Spleen (tissue), 11 donors: Measurements from ENCODE around the gene GABBR1. TPM values are rescaled to one million over a fixed set of nuclear protein-coding genes. Genes with fewer than 3 reads are reported as not detected.

Source experiments
- DNase-seq: peaks from one replicate; pipeline ENCODE4 v3.0.0-alpha.2; 2020
- H3K27ac ChIP-seq, 8 donors: fragments of 200-600 bp; sonication (generic) in 7 of 8; 1 replicate in 4 of 8; 2 replicates in 4 of 8; pipeline versions ENCODE4 v1.5.0 to v1.8.0; 2016 to 2021; ENCODE audit warnings: inconsistent platforms in 4 of 8, mild to moderate bottlenecking in 4 of 8, moderate library complexity in 1 of 8
- H3K27me3 ChIP-seq, 7 donors: fragments of 200-600 bp; sonication (generic) in 6 of 7; replicated peaks in 1 of 7; 1 replicate in 4 of 7; 2 replicates in 3 of 7; pipeline versions ENCODE4 v1.5.0 to v1.8.0; 2016 to 2021; ENCODE audit warnings: inconsistent platforms in 3 of 7, mild to moderate bottlenecking in 1 of 7
- H3K36me3 ChIP-seq, 6 donors: fragments of 200-600 bp; sonication (generic) in 5 of 6; 1 replicate in 4 of 6; 2 replicates in 2 of 6; pipeline versions ENCODE4 v1.5.0 to v1.8.0; 2016 to 2021; ENCODE audit warnings: inconsistent platforms in 2 of 6
- H3K4me1 ChIP-seq, 6 donors: fragments of 200-600 bp; sonication (generic) in 5 of 6; 1 replicate in 3 of 6; 2 replicates in 3 of 6; pipeline versions ENCODE4 v1.5.0 to v1.8.0; 2016 to 2021; ENCODE audit warnings: inconsistent platforms in 3 of 6
- H3K4me3 ChIP-seq, 8 donors: fragments of 200-600 bp; sonication (generic) in 7 of 8; 1 replicate in 4 of 8; 2 replicates in 4 of 8; pipeline versions ENCODE4 v1.5.0 to v1.8.0; 2016 to 2021; ENCODE audit warnings: inconsistent platforms in 4 of 8, mild to moderate bottlenecking in 4 of 8, moderate library complexity in 2 of 8
- H3K9me3 ChIP-seq, 8 donors: fragments of 200-600 bp; sonication (generic) in 7 of 8; 1 replicate in 4 of 8; 2 replicates in 4 of 8; pipeline versions ENCODE4 v1.5.0 to v1.8.0; 2016 to 2021; ENCODE audit warnings: inconsistent platforms in 4 of 8
- CTCF ChIP-seq, 11 experiments: fragments of 200-600 bp in 7 of 11; fragments of 450-650 bp in 4 of 11; sonication (generic) in 4 of 11; IDR thresholded peaks in 8 of 11; conservative IDR thresholded peaks in 3 of 11; 1 replicate in 7 of 11; 2 replicates in 4 of 11; pipeline versions ENCODE4 v1.4.0 to v1.8.0; 2016 to 2021; ENCODE audit warnings: antibody characterized with exemption in 11 of 11, inconsistent platforms in 4 of 11, mild to moderate bottlenecking in 1 of 11
- POLR2A ChIP-seq, 3 donors: fragments of 450-650 bp; IDR thresholded peaks; one replicate each; pipeline ENCODE4 v1.5.1; 2017; ENCODE audit warnings: antibody characterized with exemption in 3 of 3, mild to moderate bottlenecking in 1 of 3
- POLR2AphosphoS5 ChIP-seq, 3 donors: sonication (generic); formaldehyde crosslinking; IDR thresholded peaks; one replicate each; pipeline ENCODE4 v1.5.1; 2017; ENCODE audit warnings: antibody characterized with exemption in 3 of 3
- WGBS, 5 donors: extraction: QIAGEN DNeasy Blood & Tissue Kit in 3 of 5; methylation state at CpG; one replicate each; pipeline versions ENCODE4 v1.1.5 to v1.1.7; 2013 to 2018; 5-methylcytosine and 5-hydroxymethylcytosine counted together
- intact Hi-C: fragments of 100-400 bp; cut with DNase I; formaldehyde crosslinking; loops from one replicate; pipeline ENCODE4 v1.15.0; 2023; ENCODE audit warnings: low total_unique reads
- polyA plus RNA-seq, 3 donors: library from polyadenylated mRNA; stranded (reverse); fragments of 200-250 nt; gene quantifications; one replicate each; pipeline ENCODE4 v1.2.1, GENCODE V29; 2013
- total RNA-seq, 7 donors: library from RNA; depleted of rRNA in 3 of 7; stranded (reverse); fragments of >200 nt in 3 of 7; fragmentation: NEBNext Ultra II Directional in 4 of 7; extraction: Animal tissue kit (Norgen Biotek cat#: 25700) in 4 of 7; gene quantifications; one replicate each; pipeline versions ENCODE4 v1.1.0 to v1.2.1, GENCODE V29; 2016 to 2021
- donor health status: healthy with polysubstance abuse.
- donor health status: DM: no; HTN: no; CAD: no; lungs with moderate emphysema.
- donor health status: DM: no; HTN: no; CAD: no.
- donor health status: Bipolar disorder and iron deficiency.
- donor health status: healthy.
- donor health status: DM: no; HTN: no; CAD: no.
- donor health status: DM: yes; HTN: yes; CAD: no.

Gene GABBR1
- total and polyA plus RNA-seq, 10 donors: 13.8 to 122 (median 62.4) TPM

- no peaks in the 10 kb centered on the region for H3K9me3 ChIP-seq
- peaks cover 4 to 34% (median 19%) of the 10 kb centered on the region in 6 donors for H3K4me1 ChIP-seq
- no peaks in the 10 kb centered on the region for H3K36me3 ChIP-seq
- H3K27ac ChIP-seq: no peak overlapping the region
- DNase-seq: no peak
- H3K27me3 ChIP-seq: peaks cover 0 to 16% (median 0%) of the 10 kb centered on the region in 7 donors
- WGBS, 5 donors: 83 to 88% (median 85%) methylated on average over 10 of the region's 10 CpGs
- intact Hi-C loops: no loop called here
- no peak for TF ChIP-seq CTCF (IDR thresholded peaks at IDR 0.05 in 8 of 11, conservative IDR thresholded peaks at IDR 0.05 in 3 of 11)
- no peak for TF ChIP-seq POLR2A (IDR thresholded peaks at IDR 0.05)
- no peak for TF ChIP-seq POLR2AphosphoS5 (IDR thresholded peaks at IDR 0.05)
- H3K4me3 ChIP-seq: no peak overlapping the region
Observed at GRCh38 chr6:29652198-29652584, 19.2 kb upstream of the GABBR1 start.

- H3K9me3 ChIP-seq: no peaks in the 10 kb centered on the region
- peaks cover 4 to 34% (median 19%) of the 10 kb centered on the region in 6 donors for H3K4me1 ChIP-seq
- H3K36me3 ChIP-seq: no peaks in the 10 kb centered on the region
- no peak overlapping the region for H3K4me3 ChIP-seq
- intact Hi-C loops: no loop called here
- DNase-seq: no peak
- 65 to 75% (median 74%) methylated on average over 8 of the region's 8 CpGs for WGBS, 5 donors
- TF ChIP-seq POLR2A (IDR thresholded peaks at IDR 0.05) (no peak), CTCF (IDR thresholded peaks at IDR 0.05 in 8 of 11, conservative IDR thresholded peaks at IDR 0.05 in 3 of 11) (peak in 10 of 11 experiments; percentile 35 to 71 (median 62))
- H3K27ac ChIP-seq: no peak overlapping the region
- H3K27me3 ChIP-seq: peaks cover 0 to 10% (median 0%) of the 10 kb centered on the region in 7 donors
Observed at GRCh38 chr6:29651413-29652197, 18.6 kb upstream of the GABBR1 start.

- Histone ChIP-seq H3K36me3 (no peaks in the 10 kb centered on the region), H3K9me3 (no peaks in the 10 kb centered on the region), H3K27me3 (peaks cover 0 to 4% (median 0%) of the 10 kb centered on the region in 7 donors), H3K27ac (peak overlapping the region; percentile 95 to 99 (median 97)), H3K4me1 (peaks cover 4 to 34% (median 19%) of the 10 kb centered on the region in 6 donors), H3K4me3 (peak overlapping the region; percentile 35 to 75 (median 50))
- peak; percentile 75 to 99 (median 96) for TF ChIP-seq POLR2AphosphoS5 (IDR thresholded peaks at IDR 0.05)
- peak; percentile 94 to 100 (median 99) for TF ChIP-seq CTCF (IDR thresholded peaks at IDR 0.05 in 8 of 11, conservative IDR thresholded peaks at IDR 0.05 in 3 of 11)
- TF ChIP-seq POLR2A (IDR thresholded peaks at IDR 0.05): peak in 2 of 3 donors; percentile 39 to 78
- peak; percentile 99 for DNase-seq
- intact Hi-C loops: no loop called here
- WGBS, 5 donors: 3 to 5% (median 4%) methylated on average over 27 to 33 of the region's 33 CpGs
Observed at GRCh38 chr6:29649701-29650673, 17.0 kb upstream of the GABBR1 start.
